NT2/D1 (cell line): Measurements from ENCODE around the gene SPA17.
A peak's percentile ranks its signal among the peaks of the same experiment; 100 is the strongest.

Experiments used
- DNase-seq: peaks from one replicate; pipeline ENCODE4 v3.0.0-alpha.2; 2011; ENCODE audit warnings: low read depth, low spot score
- H3K27me3 ChIP-seq: 2 replicates; pipeline ENCODE4 v1.6.0; 2011; ENCODE audit warnings: mild to moderate bottlenecking; ENCODE audit not compliant: insufficient read length, insufficient read depth
- H3K36me3 ChIP-seq: 2 replicates; pipeline ENCODE4 v1.6.1; 2011; ENCODE audit warnings: mild to moderate bottlenecking, low read length, mixed read lengths; ENCODE audit not compliant: insufficient read depth, insufficient read length
- H3K4me1 ChIP-seq: 2 replicates; pipeline ENCODE4 v1.5.1; 2011; ENCODE audit not compliant: insufficient read depth, insufficient read length
- H3K4me3 ChIP-seq: 2 replicates; pipeline ENCODE4 v1.5.1; 2011; ENCODE audit warnings: low read depth; ENCODE audit not compliant: insufficient read length
- H3K9ac ChIP-seq: 2 replicates; pipeline ENCODE4 v1.6.0; 2011; ENCODE audit warnings: low read depth; ENCODE audit not compliant: insufficient read length
- H3K9me3 ChIP-seq: 2 replicates; pipeline ENCODE4 v1.5.1; 2011; ENCODE audit warnings: mild to moderate bottlenecking, low read length; ENCODE audit not compliant: insufficient read depth
- SUZ12 ChIP-seq: IDR thresholded peaks from 2 replicates; pipeline ENCODE4 v1.6.1; 2011; ENCODE audit not compliant: insufficient read length, insufficient read depth; ENCODE audit errors: extremely low read depth
- YY1 ChIP-seq: IDR thresholded peaks from 2 replicates; pipeline ENCODE4 v1.6.1; 2011; ENCODE audit not compliant: insufficient read length, insufficient read depth
- ZNF274 ChIP-seq: IDR thresholded peaks from 2 replicates; pipeline ENCODE4 v1.6.1; 2011; ENCODE audit warnings: mild to moderate bottlenecking, low read depth, low read length

SPA17 gene

GRCh38 chr11:124712392-124712791 lies 38.7 kb downstream of the SPA17 start:
- TF ChIP-seq YY1 (no peak), ZNF274 (no peak), SUZ12 (no peak)
- Histone ChIP-seq H3K27me3 (peaks cover 34% of the 10 kb centered on the region), H3K9me3 (no peaks in the 10 kb centered on the region), H3K9ac (no peak overlapping the region), H3K4me1 (peaks cover 2% of the 10 kb centered on the region), H3K36me3 (no peaks in the 10 kb centered on the region), H3K4me3 (no peak overlapping the region)
- no peak for DNase-seq

GRCh38 chr11:124716591-124716990 lies 42.9 kb downstream of the SPA17 start:
- no peaks in the 10 kb centered on the region for H3K36me3 ChIP-seq
- H3K4me3 ChIP-seq = no peak overlapping the region
- DNase-seq = no peak
- H3K9ac ChIP-seq = no peak overlapping the region
- peaks cover 2% of the 10 kb centered on the region for H3K4me1 ChIP-seq
- H3K27me3 ChIP-seq = peaks cover 75% of the 10 kb centered on the region
- TF ChIP-seq SUZ12 (no peak), YY1 (no peak), ZNF274 (no peak)
- H3K9me3 ChIP-seq = no peaks in the 10 kb centered on the region

- TF ChIP-seq ZNF274 (no peak), SUZ12 (no peak), YY1 (no peak)
- Histone ChIP-seq H3K4me3 (peak overlapping the region; percentile 35), H3K4me1 (peaks cover 3% of the 10 kb centered on the region), H3K27me3 (peaks cover 83% of the 10 kb centered on the region), H3K36me3 (no peaks in the 10 kb centered on the region), H3K9me3 (no peaks in the 10 kb centered on the region), H3K9ac (no peak overlapping the region)
- DNase-seq = no peak
Observed at GRCh38 chr11:124717421-124717785, 43.7 kb downstream of the SPA17 start.

- H3K9me3 ChIP-seq = no peaks in the 10 kb centered on the region
- H3K36me3 ChIP-seq = no peaks in the 10 kb centered on the region
- no peak for DNase-seq
- H3K4me1 ChIP-seq = peaks cover 4% of the 10 kb centered on the region
- no peak for TF ChIP-seq SUZ12
- no peak for TF ChIP-seq YY1
- TF ChIP-seq ZNF274 = no peak
- peak overlapping the region; percentile 35 for H3K4me3 ChIP-seq
- H3K27me3 ChIP-seq = peaks cover 89% of the 10 kb centered on the region
- peak overlapping the region; percentile 25 for H3K9ac ChIP-seq
Observed at GRCh38 chr11:124717786-124718651, 44.3 kb downstream of the SPA17 start.

GRCh38 chr11:124718801-124719200 lies 45.1 kb downstream of the SPA17 start:
- Histone ChIP-seq H3K9me3 (no peaks in the 10 kb centered on the region), H3K36me3 (no peaks in the 10 kb centered on the region), H3K4me1 (peaks cover 4% of the 10 kb centered on the region), H3K9ac (no peak overlapping the region), H3K27me3 (peaks cover 97% of the 10 kb centered on the region), H3K4me3 (peak overlapping the region; percentile 35)
- DNase-seq = no peak
- TF ChIP-seq ZNF274 (no peak), YY1 (no peak), SUZ12 (no peak)

GRCh38 chr11:124719534-124719933 lies 45.8 kb downstream of the SPA17 start:
- no peak for TF ChIP-seq ZNF274
- no peak for TF ChIP-seq YY1
- TF ChIP-seq SUZ12 = no peak
- H3K4me3 ChIP-seq = no peak overlapping the region
- H3K4me1 ChIP-seq = peaks cover 4% of the 10 kb centered on the region
- H3K27me3 ChIP-seq = peaks cover 97% of the 10 kb centered on the region
- no peak overlapping the region for H3K9ac ChIP-seq
- H3K36me3 ChIP-seq = no peaks in the 10 kb centered on the region
- H3K9me3 ChIP-seq = no peaks in the 10 kb centered on the region
- DNase-seq = no peak

- no peak for DNase-seq
- no peak for TF ChIP-seq YY1
- TF ChIP-seq SUZ12 = no peak
- no peak for TF ChIP-seq ZNF274
- peaks cover 76% of the 10 kb centered on the region for H3K27me3 ChIP-seq
- H3K36me3 ChIP-seq = no peaks in the 10 kb centered on the region
- H3K4me3 ChIP-seq = no peak overlapping the region
- no peak overlapping the region for H3K9ac ChIP-seq
- peaks cover 10% of the 10 kb centered on the region for H3K4me1 ChIP-seq
- no peaks in the 10 kb centered on the region for H3K9me3 ChIP-seq
Observed at GRCh38 chr11:124722176-124722575, 48.5 kb downstream of the SPA17 start.
